ENCODE data around the gene CREB1.
"Not testable (repeated sequence)": the region's sequence is repeated elsewhere in the genome, so short reads cannot be mapped to it uniquely, and the experiment has no call there.

Gene CREB1

GRCh38 chr2:207529330-207530159, at the start of gene CREB1:
Gene CREB1 (plus strand): TSS chr2:207529962. CDS start chr2:207555636, 25,674 bp downstream.
- DNase-seq (ENCODE audit: low spot score), result peak; percentile 97

- no peak for DNase-seq (ENCODE audit: low spot score)
Measured at GRCh38 chr2:207480521-207481040, 49.2 kb upstream of the CREB1 start.

GRCh38 chr2:207481924-207482323, 47.8 kb upstream of the CREB1 start:
- no peak for DNase-seq (ENCODE audit: low spot score)

GRCh38 chr2:207482630-207483029, 47.1 kb upstream of the CREB1 start:
- no peak for DNase-seq (ENCODE audit: low spot score)

- DNase-seq (ENCODE audit: low spot score), result no peak
Measured at GRCh38 chr2:207483066-207483465, 46.7 kb upstream of the CREB1 start.

- DNase-seq (ENCODE audit: low spot score), result no peak
Measured at GRCh38 chr2:207483477-207483876, 46.3 kb upstream of the CREB1 start.

GRCh38 chr2:207484444-207485391, 45.0 kb upstream of the CREB1 start:
- no peak for DNase-seq (ENCODE audit: low spot score)

- peak; percentile 38 for DNase-seq (ENCODE audit: low spot score)
Measured at GRCh38 chr2:207487650-207488311, 42.0 kb upstream of the CREB1 start.

GRCh38 chr2:207489251-207489650, 40.5 kb upstream of the CREB1 start:
- no peak for DNase-seq (ENCODE audit: low spot score)

GRCh38 chr2:207490441-207490840, 39.3 kb upstream of the CREB1 start:
- no peak for DNase-seq (ENCODE audit: low spot score)

- no peak for DNase-seq (ENCODE audit: low spot score)
Measured at GRCh38 chr2:207491086-207491485, 38.7 kb upstream of the CREB1 start.

- DNase-seq (ENCODE audit: low spot score), result no peak
Measured at GRCh38 chr2:207491956-207492355, 37.8 kb upstream of the CREB1 start.

- DNase-seq (ENCODE audit: low spot score), result no peak
Measured at GRCh38 chr2:207492461-207492860, 37.3 kb upstream of the CREB1 start.

GRCh38 chr2:207494137-207494536, 35.6 kb upstream of the CREB1 start:
- no peak for DNase-seq (ENCODE audit: low spot score)

- DNase-seq (ENCODE audit: low spot score), result not testable (repeated sequence)
Measured at GRCh38 chr2:207496936-207497335, 32.8 kb upstream of the CREB1 start.

- no peak for DNase-seq (ENCODE audit: low spot score)
Measured at GRCh38 chr2:207497596-207497995, 32.2 kb upstream of the CREB1 start.

GRCh38 chr2:207498427-207498826, 31.3 kb upstream of the CREB1 start:
- DNase-seq (ENCODE audit: low spot score), result no peak

GRCh38 chr2:207499114-207499513, 30.6 kb upstream of the CREB1 start:
- no peak for DNase-seq (ENCODE audit: low spot score)

- DNase-seq (ENCODE audit: low spot score), result no peak
Measured at GRCh38 chr2:207501802-207502576, 27.8 kb upstream of the CREB1 start.

GRCh38 chr2:207502577-207503198, 27.1 kb upstream of the CREB1 start:
- no peak for DNase-seq (ENCODE audit: low spot score)

- no peak for DNase-seq (ENCODE audit: low spot score)
Measured at GRCh38 chr2:207503234-207503633, 26.5 kb upstream of the CREB1 start.

Data from kidney capillary endothelial cell (primary cell).